ENCODE data around the gene PGP.
"Not testable (repeated sequence)": the region's sequence is repeated elsewhere in the genome, so short reads cannot be mapped to it uniquely, and the experiment has no call there.

- not testable (repeated sequence) for TF ChIP-seq CTCF, POLR2A (IDR thresholded peaks at IDR 0.05)
Measured at GRCh38 chr16:2258530-2258929, 43.9 kb upstream of the PGP start.

Data from uterus (tissue), 2 donors.